K562 (cell line): Measurements from ENCODE around the gene ADGRL3.

ENCODE experiments used
- CTCF ChIP-seq, 3 experiments: IDR thresholded peaks in 2 of 3; conservative IDR thresholded peaks in 1 of 3; 2 replicates each; pipeline ENCODE4 v1.5.1; 2011 to 2012; ENCODE audit warnings: low read length in 3 of 3, mild to moderate bottlenecking in 3 of 3, control low read depth in 2 of 3, improper control_type of control experiment in 1 of 3, inconsistent platforms in 1 of 3, low read depth in 1 of 3, mixed read lengths in 1 of 3, moderate library complexity in 1 of 3; ENCODE audit not compliant: insufficient read depth in 2 of 3
- EHMT2 ChIP-seq: fragments of 450-650 bp; IDR thresholded peaks from 2 replicates; pipeline ENCODE4 v1.6.1; 2018; ENCODE audit warnings: antibody characterized with exemption
- EZH2 ChIP-seq: IDR thresholded peaks from 2 replicates; pipeline ENCODE4 v1.6.1; 2012; ENCODE audit warnings: low read depth, mild to moderate bottlenecking, inconsistent platforms, low read length, borderline replicate concordance
- HBP1 ChIP-seq: fragments of 450-650 bp; formaldehyde crosslinking; IDR thresholded peaks from 2 replicates; pipeline ENCODE4 v1.4.0; 2022; ENCODE audit warnings: missing genetic modification characterization
- KDM1A ChIP-seq, 2 experiments: fragments of 450-650 bp; IDR thresholded peaks; 2 replicates each; pipeline ENCODE4 v1.6.1; 2016; ENCODE audit warnings: mild to moderate bottlenecking in 2 of 2
- RAD51 ChIP-seq: fragments of 450-650 bp; IDR thresholded peaks from 2 replicates; pipeline ENCODE4 v1.7.1; 2016; ENCODE audit warnings: low read depth, mild to moderate bottlenecking, borderline replicate concordance
- TEAD1 ChIP-seq, 2 experiments: fragments of 450-650 bp in 1 of 2; sonication (generic) in 1 of 2; formaldehyde crosslinking; IDR thresholded peaks; 2 replicates each; pipeline versions ENCODE4 v1.4.0 to v1.8.0; 2020 to 2022; ENCODE audit warnings: mild to moderate bottlenecking in 2 of 2, missing genetic modification reagents in 1 of 2
- TRIM25 ChIP-seq: fragments of 450-650 bp; IDR thresholded peaks from 2 replicates; pipeline ENCODE4 v1.7.0; 2016; ENCODE audit warnings: borderline replicate concordance
- ZNF592 ChIP-seq: fragments of 450-650 bp; IDR thresholded peaks from 2 replicates; pipeline ENCODE4 v1.6.1; 2017; ENCODE audit warnings: antibody characterized with exemption, mild to moderate bottlenecking

- TF ChIP-seq HBP1 (no peak), TEAD1 (CRISPR knock-in tag; IDR thresholded peaks at IDR 0.05) (no peak), KDM1A (IDR thresholded peaks at IDR 0.05) (no peak), EHMT2 (no peak), RAD51 (no peak), ZNF592 (no peak), TRIM25 (no peak), CTCF (IDR thresholded peaks at IDR 0.05 in 2 of 3, conservative IDR thresholded peaks at IDR 0.05 in 1 of 3; ENCODE audit: insufficient read depth in 2 of 3, low read depth in 1 of 3, low read length in 3 of 3) (no peak), EZH2 (no peak)
Measured at GRCh38 chr4:61397174-61397573, 197.0 kb downstream of the ADGRL3 start.
